Right lobe of liver (tissue), 6 donors: ENCODE measurements around the gene MISP3. TPM values are rescaled to one million over a fixed set of nuclear protein-coding genes. Genes with fewer than 3 reads are reported as not detected.

ENCODE experiments used
- ATAC-seq, 4 donors: fragments of 200-7000 bp; cut with Tn5 transposase; one replicate each; pipeline ENCODE4 v1.9.1; 2020; ENCODE audit warnings: mild to moderate bottlenecking in 4 of 4, moderate library complexity in 4 of 4
- DNase-seq, 3 donors: peaks; one replicate each; pipeline ENCODE4 v3.0.0-alpha.2; 2020
- H3K27ac ChIP-seq, 3 donors: fragments of 200-600 bp; one replicate each; pipeline ENCODE4 v1.8.0; 2022
- H3K27me3 ChIP-seq, 2 donors: fragments of 200-600 bp; one replicate each; pipeline ENCODE4 v1.8.0; 2022
- H3K36me3 ChIP-seq, 4 donors: fragments of 200-600 bp; sonication (generic) in 1 of 4; one replicate each; pipeline versions ENCODE4 v1.5.1 to v1.8.0; 2017 to 2022; ENCODE audit warnings: control low read depth in 1 of 4
- H3K4me1 ChIP-seq, 4 donors: fragments of 200-600 bp; sonication (generic) in 1 of 4; one replicate each; pipeline versions ENCODE4 v1.5.1 to v1.8.0; 2017 to 2022; ENCODE audit warnings: control low read depth in 1 of 4
- H3K4me3 ChIP-seq, 3 donors: fragments of 200-600 bp; one replicate each; pipeline ENCODE4 v1.8.0; 2022
- H3K9me3 ChIP-seq, 4 donors: fragments of 200-600 bp; sonication (generic) in 1 of 4; one replicate each; pipeline versions ENCODE4 v1.5.1 to v1.8.0; 2017 to 2022; ENCODE audit warnings: control low read depth in 1 of 4
- POLR2A ChIP-seq: fragments of 450-650 bp; IDR thresholded peaks from one replicate; pipeline ENCODE4 v1.6.1; 2017; ENCODE audit warnings: antibody characterized with exemption, mild to moderate bottlenecking
- WGBS: methylation state at CpG from one replicate; pipeline ENCODE4 v1.1.6; 2018; ENCODE audit warnings: low coverage, low lambda C conversion rate; ENCODE audit not compliant: insufficient coverage; ENCODE audit errors: missing lambda C conversion rate; 5-methylcytosine and 5-hydroxymethylcytosine counted together
- intact Hi-C, 2 donors: fragments of 100-400 bp; cut with DNase I; formaldehyde crosslinking; loops; one replicate each; pipeline versions ENCODE4 v1.11.2 to v1.14.1; 2022
- total RNA-seq, 6 experiments: library from RNA; depleted of rRNA in 2 of 6; stranded (reverse); fragments of >200 nt in 2 of 6; fragmentation: NEBNext Ultra II Directional in 3 of 6; extraction: Animal tissue kit (Norgen Biotek cat#: 25700) in 3 of 6; gene quantifications; one replicate each; pipeline versions ENCODE4 v1.1.0 to v1.2.4, GENCODE V29; 2016 to 2023
- TF ChIP-seq, protein P1 (sequence below), 4 donors: fragments of 200-600 bp in 3 of 4; fragments of 450-650 bp in 1 of 4; IDR thresholded peaks; one replicate each; pipeline versions ENCODE4 v1.5.1 to v1.8.0; 2016 to 2022; ENCODE audit warnings: antibody characterized with exemption in 4 of 4, mild to moderate bottlenecking in 2 of 4
- donor health status: DM: no; HTN: yes; CAD: no.
- donor health status: DM: no; HTN: no; CAD: no.
- donor health status: DM: no; HTN: no; CAD: no.
- donor health status: DM: no; HTN: yes; CAD: no.
- donor health status: DM: no; HTN: yes; CAD: no.

Gene MISP3
- total RNA-seq, 6 experiments from 2014 or later, result 3.6 to 12.0 (median 6.1) TPM

GRCh38 chr19:14055396-14055795 is 17.2 kb upstream of the MISP3 start:
- H3K9me3 ChIP-seq, result no peaks in the 10 kb centered on the region
- WGBS, result 80% methylated on average over 1 of the region's 3 CpGs
- peaks cover 0 to 15% (median 6%) of the 10 kb centered on the region in 4 donors for H3K4me1 ChIP-seq
- ATAC-seq (no peak), DNase-seq (no peak)
- intact Hi-C loops, result loop anchor here in 1 of 2 donors (10.0 kb wide), 1 partner anchor 171 kb away; no protein-coding TSS in a partner anchor
- H3K36me3 ChIP-seq, result peaks cover 0 to 13% (median 5%) of the 10 kb centered on the region in 4 donors
- TF ChIP-seq POLR2A, result no peak
- TF ChIP-seq, protein P1, sequence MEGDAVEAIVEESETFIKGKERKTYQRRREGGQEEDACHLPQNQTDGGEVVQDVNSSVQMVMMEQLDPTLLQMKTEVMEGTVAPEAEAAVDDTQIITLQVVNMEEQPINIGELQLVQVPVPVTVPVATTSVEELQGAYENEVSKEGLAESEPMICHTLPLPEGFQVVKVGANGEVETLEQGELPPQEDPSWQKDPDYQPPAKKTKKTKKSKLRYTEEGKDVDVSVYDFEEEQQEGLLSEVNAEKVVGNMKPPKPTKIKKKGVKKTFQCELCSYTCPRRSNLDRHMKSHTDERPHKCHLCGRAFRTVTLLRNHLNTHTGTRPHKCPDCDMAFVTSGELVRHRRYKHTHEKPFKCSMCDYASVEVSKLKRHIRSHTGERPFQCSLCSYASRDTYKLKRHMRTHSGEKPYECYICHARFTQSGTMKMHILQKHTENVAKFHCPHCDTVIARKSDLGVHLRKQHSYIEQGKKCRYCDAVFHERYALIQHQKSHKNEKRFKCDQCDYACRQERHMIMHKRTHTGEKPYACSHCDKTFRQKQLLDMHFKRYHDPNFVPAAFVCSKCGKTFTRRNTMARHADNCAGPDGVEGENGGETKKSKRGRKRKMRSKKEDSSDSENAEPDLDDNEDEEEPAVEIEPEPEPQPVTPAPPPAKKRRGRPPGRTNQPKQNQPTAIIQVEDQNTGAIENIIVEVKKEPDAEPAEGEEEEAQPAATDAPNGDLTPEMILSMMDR (IDR thresholded peaks at IDR 0.05), result no peak
- H3K4me3 ChIP-seq, result no peak overlapping the region
- H3K27ac ChIP-seq, result no peak overlapping the region
- H3K27me3 ChIP-seq, result no peaks in the 10 kb centered on the region

GRCh38 chr19:14056069-14056666 is 16.4 kb upstream of the MISP3 start:
- H3K4me1 ChIP-seq, result peaks cover 0 to 23% (median 9%) of the 10 kb centered on the region in 4 donors
- H3K27ac ChIP-seq, result no peak overlapping the region
- ATAC-seq, result no peak
- intact Hi-C loops, result loop anchor here in 1 of 2 donors (10.0 kb wide), 1 partner anchor 171 kb away; no protein-coding TSS in a partner anchor
- H3K27me3 ChIP-seq, result no peaks in the 10 kb centered on the region
- peaks cover 0 to 13% (median 5%) of the 10 kb centered on the region in 4 donors for H3K36me3 ChIP-seq
- no peak overlapping the region for H3K4me3 ChIP-seq
- no peak for TF ChIP-seq POLR2A
- TF ChIP-seq, protein P1 (IDR thresholded peaks at IDR 0.05), result no peak
- no peak for DNase-seq
- 98% methylated on average over 5 of the region's 10 CpGs for WGBS
- no peaks in the 10 kb centered on the region for H3K9me3 ChIP-seq

GRCh38 chr19:14056741-14057356 is 15.7 kb upstream of the MISP3 start:
- ATAC-seq, result no peak
- intact Hi-C loops, result loop anchor here in 1 of 2 donors (10.0 kb wide), 1 partner anchor 172 kb away; no protein-coding TSS in a partner anchor
- no peak overlapping the region for H3K4me3 ChIP-seq
- H3K27ac ChIP-seq, result no peak overlapping the region
- peaks cover 0 to 23% (median 9%) of the 10 kb centered on the region in 4 donors for H3K4me1 ChIP-seq
- H3K36me3 ChIP-seq, result peaks cover 0 to 13% (median 5%) of the 10 kb centered on the region in 4 donors
- H3K27me3 ChIP-seq, result no peaks in the 10 kb centered on the region
- TF ChIP-seq, protein P1 (IDR thresholded peaks at IDR 0.05), result no peak
- no peak for TF ChIP-seq POLR2A
- no peak for DNase-seq
- 38% methylated on average over 15 of the region's 19 CpGs for whole genome bisulfite sequencing
- no peaks in the 10 kb centered on the region for H3K9me3 ChIP-seq

- intact Hi-C loops, result loop anchor here in 1 of 2 donors (10.0 kb wide), 1 partner anchor 174 kb away; no protein-coding TSS in a partner anchor
- Histone ChIP-seq H3K4me3 (no peak overlapping the region), H3K9me3 (no peaks in the 10 kb centered on the region), H3K4me1 (peaks cover 0 to 27% (median 9%) of the 10 kb centered on the region in 4 donors), H3K27me3 (no peaks in the 10 kb centered on the region), H3K27ac (no peak overlapping the region), H3K36me3 (peaks cover 0 to 13% (median 5%) of the 10 kb centered on the region in 4 donors)
- no peak for ATAC-seq
- 52% methylated on average over 17 of the region's 17 CpGs for WGBS
- TF ChIP-seq POLR2A, result no peak
- TF ChIP-seq, protein P1 (IDR thresholded peaks at IDR 0.05), result no peak
- DNase-seq, result no peak
Measured at GRCh38 chr19:14058182-14059092, 14.1 kb upstream of the MISP3 start.
